Measurements from ENCODE around the gene FGGY. TPM values are rescaled to one million over a fixed set of nuclear protein-coding genes. Genes with fewer than 3 reads are reported as not detected.
A peak's percentile ranks its signal among the peaks of the same experiment; 100 is the strongest.

The FGGY gene
- total and polyA plus RNA-seq, 11 donors = 7.2 to 42.9 (median 32.0) TPM

GRCh38 chr1:59520827-59521418 lies 224.0 kb downstream of the FGGY start:
- WGBS, 4 donors = 41 to 58% (median 53%) methylated on average over 12 of the region's 12 CpGs
- Histone ChIP-seq H3K27ac (peak overlapping the region in 11 of 12 donors; percentile 4 to 71 (median 60)), H3K27me3 (no peaks in the 10 kb centered on the region), H3K36me3 (no peaks in the 10 kb centered on the region), H3K4me1 (peaks cover 0 to 24% (median 17%) of the 10 kb centered on the region in 12 donors), H3K4me3 (no peak overlapping the region), H3K9me3 (no peaks in the 10 kb centered on the region)
- DNase-seq (peak in 4 of 5 donors; percentile 25 to 47 (median 40)), ATAC-seq (peak; percentile 71 to 79 (median 72))
- intact Hi-C loops (cut with DNase I) = loop anchor here in 1 of 10 donors (10.0 kb wide), 1 partner anchor 64 kb away; no protein-coding TSS in a partner anchor
- no peak for TF ChIP-seq POLR2A (IDR thresholded peaks at IDR 0.05)
- no peak for TF ChIP-seq CTCF (IDR thresholded peaks at IDR 0.05)

GRCh38 chr1:59521456-59521855 lies 224.6 kb downstream of the FGGY start:
- intact Hi-C loops (cut with DNase I) = loop anchor here in 1 of 10 donors (10.0 kb wide), 1 partner anchor 63 kb away; no protein-coding TSS in a partner anchor
- ATAC-seq (peak in 3 of 4 donors; percentile 43 to 84 (median 55)), DNase-seq (peak in 1 of 5 donors; percentile 47)
- 62 to 91% (median 83%) methylated on average over 2 of the region's 2 CpGs for WGBS, 4 donors
- Histone ChIP-seq H3K27ac (peak overlapping the region in 11 of 12 donors; percentile 4 to 71 (median 60)), H3K4me1 (peaks cover 0 to 24% (median 17%) of the 10 kb centered on the region in 12 donors), H3K4me3 (no peak overlapping the region), H3K36me3 (no peaks in the 10 kb centered on the region), H3K27me3 (no peaks in the 10 kb centered on the region), H3K9me3 (no peaks in the 10 kb centered on the region)
- TF ChIP-seq CTCF (IDR thresholded peaks at IDR 0.05) (no peak), POLR2A (IDR thresholded peaks at IDR 0.05) (no peak)

- DNase-seq = no peak
- ATAC-seq = no peak
- Histone ChIP-seq H3K27me3 (no peaks in the 10 kb centered on the region), H3K4me1 (peaks cover 0 to 24% (median 17%) of the 10 kb centered on the region in 12 donors), H3K9me3 (no peaks in the 10 kb centered on the region), H3K27ac (no peak overlapping the region), H3K4me3 (no peak overlapping the region), H3K36me3 (no peaks in the 10 kb centered on the region)
- 83 to 96% (median 94%) methylated on average over 4 of the region's 4 CpGs for WGBS, 4 donors
- TF ChIP-seq POLR2A (IDR thresholded peaks at IDR 0.05) (no peak), CTCF (IDR thresholded peaks at IDR 0.05) (no peak)
- intact Hi-C loops (cut with DNase I) = loop anchor here in 1 of 10 donors (10.0 kb wide), 1 partner anchor 62 kb away; no protein-coding TSS in a partner anchor
Measured at GRCh38 chr1:59522925-59523505, 226.1 kb downstream of the FGGY start.

- H3K9me3 ChIP-seq = no peaks in the 10 kb centered on the region
- TF ChIP-seq CTCF (IDR thresholded peaks at IDR 0.05) (no peak), POLR2A (IDR thresholded peaks at IDR 0.05) (no peak)
- H3K4me3 ChIP-seq = no peak overlapping the region
- peaks cover 0 to 24% (median 17%) of the 10 kb centered on the region in 12 donors for H3K4me1 ChIP-seq
- H3K27ac ChIP-seq = no peak overlapping the region
- intact Hi-C loops (cut with DNase I) = loop anchor here in 1 of 10 donors (10.0 kb wide), 1 partner anchor 61 kb away; no protein-coding TSS in a partner anchor
- no peaks in the 10 kb centered on the region for H3K36me3 ChIP-seq
- no peak for DNase-seq
- ATAC-seq = no peak
- no peaks in the 10 kb centered on the region for H3K27me3 ChIP-seq
- 92 to 98% (median 96%) methylated on average over 9 to 12 of the region's 12 CpGs for WGBS, 4 donors
Measured at GRCh38 chr1:59523745-59524450, 227.0 kb downstream of the FGGY start.
